Testis (tissue), 2 donors: Measurements from ENCODE around the gene MGAT5B.

Source experiments
- CTCF ChIP-seq, 3 experiments: fragments of 450-650 bp in 2 of 3; fragments of 200-600 bp in 1 of 3; sonication (generic) in 1 of 3; IDR thresholded peaks; one replicate each; pipeline ENCODE4 v1.5.1; 2016 to 2019; ENCODE audit warnings: antibody characterized with exemption in 3 of 3, mild to moderate bottlenecking in 2 of 3, moderate library complexity in 1 of 3
- POLR2A ChIP-seq: fragments of 450-650 bp; IDR thresholded peaks from one replicate; pipeline ENCODE4 v1.6.1; 2017; ENCODE audit warnings: antibody characterized with exemption, mild to moderate bottlenecking, moderate library complexity

DNA sequence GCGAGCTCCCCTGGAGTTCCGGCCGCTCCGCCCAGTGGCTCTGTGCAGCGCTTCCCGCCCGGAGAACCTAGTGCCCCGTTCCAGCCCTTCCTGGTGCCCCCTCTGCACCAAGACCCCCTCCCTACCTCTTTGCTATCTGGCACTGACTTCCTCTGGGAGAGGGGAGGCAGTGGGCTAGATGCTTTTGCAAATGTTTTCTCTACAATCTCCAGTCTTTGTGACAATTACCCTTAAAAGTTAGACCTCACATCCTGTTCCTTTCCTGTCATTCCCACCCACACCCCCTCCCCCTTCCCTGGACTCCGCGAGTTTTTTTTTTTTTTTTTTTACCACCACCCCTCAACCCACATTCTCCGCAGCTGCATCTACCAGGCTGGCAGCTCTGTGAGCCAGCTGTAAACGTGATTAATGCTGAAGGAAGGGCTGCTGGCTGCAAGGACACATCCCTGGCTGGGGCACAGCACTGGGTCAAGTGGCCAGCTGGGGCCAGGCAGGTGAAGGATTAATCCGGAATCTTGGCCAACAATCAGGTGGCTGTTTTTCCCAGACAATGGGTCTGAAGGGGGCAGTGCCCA lies 101.5 kb downstream of the MGAT5B start:
- TF ChIP-seq CTCF (IDR thresholded peaks at IDR 0.05) (no peak), POLR2A (no peak)
